Measurements from ENCODE around the gene SMYD3. TPM values are rescaled to one million over a fixed set of nuclear protein-coding genes. Genes with fewer than 3 reads are reported as not detected.
"Not testable (repeated sequence)": the region's sequence is repeated elsewhere in the genome, so short reads cannot be mapped to it uniquely, and the experiment has no call there.

The SMYD3 gene
- total RNA-seq, 1 donor from 2014 or later = 80.8 TPM

- TF ChIP-seq CTCF (IDR thresholded peaks at IDR 0.05; ENCODE audit: insufficient read depth, low read depth, low read length) (no peak), EZH2 (IDR thresholded peaks at IDR 0.05; ENCODE audit: insufficient read depth, low read length) (no peak)
- no peaks in the 10 kb centered on the region for H3K9me3 ChIP-seq (ENCODE audit: insufficient read depth, low read depth, low read length)
- no peak overlapping the region for H3K9ac ChIP-seq (ENCODE audit: low read length)
- DNase-seq (ENCODE audit: low read depth) = no peak
- peaks cover 3% of the 10 kb centered on the region for H3K9me3 Mint-ChIP-seq (ENCODE audit: unreplicated experiment)
- H3K4me3 Mint-ChIP-seq (ENCODE audit: unreplicated experiment) = no peak overlapping the region
- H3K36me3 Mint-ChIP-seq (ENCODE audit: low read depth, unreplicated experiment) = peaks cover 3% of the 10 kb centered on the region
- no peaks in the 10 kb centered on the region for H3K27me3 ChIP-seq (ENCODE audit: insufficient read depth, low read length)
- no peaks in the 10 kb centered on the region for H3K4me1 ChIP-seq (ENCODE audit: insufficient read depth, low read length)
- peaks cover 3% of the 10 kb centered on the region for H3K4me1 Mint-ChIP-seq (ENCODE audit: low read depth, unreplicated experiment)
- no peak overlapping the region for H3K27ac Mint-ChIP-seq (ENCODE audit: unreplicated experiment)
- no peak overlapping the region for H3K27ac ChIP-seq (ENCODE audit: low read depth, low read length)
- H2AFZ ChIP-seq (ENCODE audit: low read depth, low read length) = no peak overlapping the region
- H3K79me2 ChIP-seq (ENCODE audit: insufficient read depth, low read length) = no peaks in the 10 kb centered on the region
- no peak overlapping the region for H3K4me3 ChIP-seq (ENCODE audit: insufficient read depth, low read depth, low read length)
- H3K36me3 ChIP-seq (ENCODE audit: insufficient read depth, low read length) = no peaks in the 10 kb centered on the region
- no peak for FAIRE-seq
- H3K4me2 ChIP-seq (ENCODE audit: low read length) = no peak overlapping the region
- no peaks in the 10 kb centered on the region for H4K20me1 ChIP-seq (ENCODE audit: insufficient read depth, low read length)
- H3K27me3 Mint-ChIP-seq (ENCODE audit: low read depth, unreplicated experiment) = no peaks in the 10 kb centered on the region
Measured at GRCh38 chr1:245777752-245778151, 729.3 kb downstream of the SMYD3 start.

- Mint-ChIP-seq H3K4me1 (ENCODE audit: low read depth, unreplicated experiment) (peaks cover 6% of the 10 kb centered on the region), H3K9me3 (ENCODE audit: unreplicated experiment) (peaks cover 3% of the 10 kb centered on the region), H3K36me3 (ENCODE audit: low read depth, unreplicated experiment) (peaks cover 3% of the 10 kb centered on the region), H3K4me3 (ENCODE audit: unreplicated experiment) (no peak overlapping the region), H3K27me3 (ENCODE audit: low read depth, unreplicated experiment) (no peaks in the 10 kb centered on the region), H3K27ac (ENCODE audit: unreplicated experiment) (no peak overlapping the region)
- no peak for FAIRE-seq
- Histone ChIP-seq H3K27me3 (ENCODE audit: insufficient read depth, low read length) (no peaks in the 10 kb centered on the region), H3K79me2 (ENCODE audit: insufficient read depth, low read length) (no peaks in the 10 kb centered on the region), H3K9ac (ENCODE audit: low read length) (no peak overlapping the region), H3K4me2 (ENCODE audit: low read length) (no peak overlapping the region), H3K4me3 (ENCODE audit: insufficient read depth, low read depth, low read length) (no peak overlapping the region), H2AFZ (ENCODE audit: low read depth, low read length) (no peak overlapping the region), H3K27ac (ENCODE audit: low read depth, low read length) (no peak overlapping the region), H3K4me1 (ENCODE audit: insufficient read depth, low read length) (peaks cover 5% of the 10 kb centered on the region), H4K20me1 (ENCODE audit: insufficient read depth, low read length) (no peaks in the 10 kb centered on the region), H3K9me3 (ENCODE audit: insufficient read depth, low read depth, low read length) (no peaks in the 10 kb centered on the region), H3K36me3 (ENCODE audit: insufficient read depth, low read length) (no peaks in the 10 kb centered on the region)
- TF ChIP-seq CTCF (IDR thresholded peaks at IDR 0.05; ENCODE audit: insufficient read depth, low read depth, low read length) (no peak), EZH2 (IDR thresholded peaks at IDR 0.05; ENCODE audit: insufficient read depth, low read length) (no peak)
- DNase-seq (ENCODE audit: low read depth) = no peak
Measured at GRCh38 chr1:245776694-245777332, 730.3 kb downstream of the SMYD3 start.

GRCh38 chr1:245776139-245776538 lies 730.9 kb downstream of the SMYD3 start:
- peaks cover 3% of the 10 kb centered on the region for H3K9me3 Mint-ChIP-seq (ENCODE audit: unreplicated experiment)
- Histone ChIP-seq H3K4me3 (ENCODE audit: insufficient read depth, low read depth, low read length) (no peak overlapping the region), H3K79me2 (ENCODE audit: insufficient read depth, low read length) (no peaks in the 10 kb centered on the region), H3K9ac (ENCODE audit: low read length) (no peak overlapping the region), H3K36me3 (ENCODE audit: insufficient read depth, low read length) (no peaks in the 10 kb centered on the region), H3K27me3 (ENCODE audit: insufficient read depth, low read length) (no peaks in the 10 kb centered on the region), H2AFZ (ENCODE audit: low read depth, low read length) (no peak overlapping the region), H3K9me3 (ENCODE audit: insufficient read depth, low read depth, low read length) (no peaks in the 10 kb centered on the region), H4K20me1 (ENCODE audit: insufficient read depth, low read length) (no peaks in the 10 kb centered on the region), H3K4me1 (ENCODE audit: insufficient read depth, low read length) (peaks cover 12% of the 10 kb centered on the region), H3K4me2 (ENCODE audit: low read length) (no peak overlapping the region), H3K27ac (ENCODE audit: low read depth, low read length) (no peak overlapping the region)
- DNase-seq (ENCODE audit: low read depth) (no peak), FAIRE-seq (no peak)
- H3K36me3 Mint-ChIP-seq (ENCODE audit: low read depth, unreplicated experiment) = peaks cover 3% of the 10 kb centered on the region
- H3K4me1 Mint-ChIP-seq (ENCODE audit: low read depth, unreplicated experiment) = peaks cover 12% of the 10 kb centered on the region
- H3K4me3 Mint-ChIP-seq (ENCODE audit: unreplicated experiment) = no peak overlapping the region
- no peak overlapping the region for H3K27ac Mint-ChIP-seq (ENCODE audit: unreplicated experiment)
- no peaks in the 10 kb centered on the region for H3K27me3 Mint-ChIP-seq (ENCODE audit: low read depth, unreplicated experiment)
- TF ChIP-seq EZH2 (IDR thresholded peaks at IDR 0.05; ENCODE audit: insufficient read depth, low read length) (no peak), CTCF (IDR thresholded peaks at IDR 0.05; ENCODE audit: insufficient read depth, low read depth, low read length) (no peak)

- not testable (repeated sequence) for H3K9me3 ChIP-seq (ENCODE audit: insufficient read depth, low read depth, low read length); H3K36me3 Mint-ChIP-seq (ENCODE audit: low read depth, unreplicated experiment); H3K27me3 Mint-ChIP-seq (ENCODE audit: low read depth, unreplicated experiment); H3K27me3 ChIP-seq (ENCODE audit: insufficient read depth, low read length); H3K79me2 ChIP-seq (ENCODE audit: insufficient read depth, low read length); H3K36me3 ChIP-seq (ENCODE audit: insufficient read depth, low read length); H4K20me1 ChIP-seq (ENCODE audit: insufficient read depth, low read length); H3K9me3 Mint-ChIP-seq (ENCODE audit: unreplicated experiment); H3K4me3 ChIP-seq (ENCODE audit: insufficient read depth, low read depth, low read length); H2AFZ ChIP-seq (ENCODE audit: low read depth, low read length); H3K27ac ChIP-seq (ENCODE audit: low read depth, low read length); FAIRE-seq; DNase-seq (ENCODE audit: low read depth); H3K9ac ChIP-seq (ENCODE audit: low read length); H3K4me2 ChIP-seq (ENCODE audit: low read length); H3K27ac Mint-ChIP-seq (ENCODE audit: unreplicated experiment); H3K4me3 Mint-ChIP-seq (ENCODE audit: unreplicated experiment)
- H3K4me1 ChIP-seq (ENCODE audit: insufficient read depth, low read length) = peaks cover 19% of the 10 kb centered on the region
- peaks cover 17% of the 10 kb centered on the region for H3K4me1 Mint-ChIP-seq (ENCODE audit: low read depth, unreplicated experiment)
Measured at GRCh38 chr1:245774931-245775330, 732.1 kb downstream of the SMYD3 start.

All from astrocyte (in vitro differentiated cells and primary cell).